Tibial nerve (tissue), 4 donors: ENCODE measurements around the gene TM4SF1. TPM values are rescaled to one million over a fixed set of nuclear protein-coding genes. Genes with fewer than 3 reads are reported as not detected.

Source experiments
- DNase-seq, 2 donors: peaks; one replicate each; pipeline ENCODE4 v3.0.0-alpha.2; 2019; ENCODE audit warnings: low spot score in 2 of 2
- H3K27ac ChIP-seq, 4 donors: fragments of 200-600 bp; sonication (generic) in 3 of 4; one replicate each; pipeline ENCODE4 v1.5.1; 2017 to 2019; ENCODE audit warnings: mild to moderate bottlenecking in 1 of 4
- H3K27me3 ChIP-seq, 2 donors: fragments of 200-600 bp; sonication (generic) in 1 of 2; one replicate each; pipeline versions ENCODE4 v1.5.1 to v1.6.0; 2017 to 2019
- H3K36me3 ChIP-seq, 3 donors: fragments of 200-600 bp; sonication (generic); one replicate each; pipeline ENCODE4 v1.5.1; 2018 to 2019
- H3K4me1 ChIP-seq, 4 donors: fragments of 200-600 bp; sonication (generic) in 3 of 4; one replicate each; pipeline ENCODE4 v1.5.1; 2017 to 2019
- H3K4me3 ChIP-seq, 4 donors: fragments of 200-600 bp; sonication (generic) in 3 of 4; one replicate each; pipeline ENCODE4 v1.5.1; 2017 to 2019; ENCODE audit warnings: mild to moderate bottlenecking in 1 of 4, moderate library complexity in 1 of 4
- H3K9me3 ChIP-seq, 4 donors: fragments of 200-600 bp; sonication (generic) in 3 of 4; one replicate each; pipeline ENCODE4 v1.5.1; 2017 to 2019
- EP300 ChIP-seq, 2 donors: sonication (generic); formaldehyde crosslinking; IDR thresholded peaks; one replicate each; pipeline ENCODE4 v1.6.1; 2017; ENCODE audit warnings: antibody characterized with exemption in 2 of 2, mild to moderate bottlenecking in 1 of 2
- POLR2A ChIP-seq, 2 donors: fragments of 450-650 bp; IDR thresholded peaks; one replicate each; pipeline ENCODE4 v1.6.1; 2017; ENCODE audit warnings: antibody characterized with exemption in 2 of 2, mild to moderate bottlenecking in 2 of 2, moderate library complexity in 2 of 2
- WGBS, 2 donors: methylation state at CpG; one replicate each; pipeline ENCODE4 v1.1.5; 2018; 5-methylcytosine and 5-hydroxymethylcytosine counted together
- total RNA-seq, 4 donors: library from RNA; depleted of rRNA; stranded (reverse); fragments of >200 nt; gene quantifications; one replicate each; pipeline ENCODE4 v1.1.0, GENCODE V29; 2016
- TF ChIP-seq, protein P1 (sequence below), 5 experiments: fragments of 200-600 bp in 3 of 5; fragments of 450-650 bp in 2 of 5; sonication (generic) in 3 of 5; IDR thresholded peaks; one replicate each; pipeline ENCODE4 v1.5.1; 2016 to 2019; ENCODE audit warnings: antibody characterized with exemption in 5 of 5, mild to moderate bottlenecking in 3 of 5, moderate library complexity in 2 of 5

TM4SF1 gene
- total RNA-seq, 4 donors from 2014 or later = 132 to 264 (median 169) TPM

DNA sequence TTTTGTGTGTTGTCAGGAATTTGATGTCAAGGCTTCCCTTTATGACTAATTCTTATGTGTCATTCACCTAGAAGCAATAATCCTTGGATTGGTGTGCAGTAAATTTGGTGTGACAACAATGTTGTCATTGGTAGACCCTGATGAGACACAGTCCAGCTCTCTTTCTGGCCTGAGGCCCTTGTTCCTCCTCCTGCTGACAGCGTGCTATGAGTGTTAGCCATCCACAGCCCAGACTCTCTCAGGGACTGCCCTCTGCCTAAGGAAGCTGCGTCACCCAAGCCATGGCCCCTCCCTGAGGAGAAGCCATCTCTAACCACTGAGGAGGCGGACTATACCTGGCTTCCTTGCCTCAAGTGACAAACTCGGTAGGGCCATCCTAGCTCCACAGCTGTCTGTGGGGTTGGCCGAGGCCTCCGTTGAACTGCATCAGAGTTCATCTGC is 13.3 kb upstream of the TM4SF1 start:
- H3K4me3 ChIP-seq = no peak overlapping the region
- peaks cover 0 to 35% (median 10%) of the 10 kb centered on the region in 4 donors for H3K4me1 ChIP-seq
- no peaks in the 10 kb centered on the region for H3K27me3 ChIP-seq
- WGBS, 2 donors = 90 to 97% methylated on average over 4 to 6 of the region's 6 CpGs
- no peak for DNase-seq
- no peaks in the 10 kb centered on the region for H3K36me3 ChIP-seq
- TF ChIP-seq POLR2A (IDR thresholded peaks at IDR 0.05) (no peak), EP300 (IDR thresholded peaks at IDR 0.05) (no peak)
- TF ChIP-seq, protein P1, sequence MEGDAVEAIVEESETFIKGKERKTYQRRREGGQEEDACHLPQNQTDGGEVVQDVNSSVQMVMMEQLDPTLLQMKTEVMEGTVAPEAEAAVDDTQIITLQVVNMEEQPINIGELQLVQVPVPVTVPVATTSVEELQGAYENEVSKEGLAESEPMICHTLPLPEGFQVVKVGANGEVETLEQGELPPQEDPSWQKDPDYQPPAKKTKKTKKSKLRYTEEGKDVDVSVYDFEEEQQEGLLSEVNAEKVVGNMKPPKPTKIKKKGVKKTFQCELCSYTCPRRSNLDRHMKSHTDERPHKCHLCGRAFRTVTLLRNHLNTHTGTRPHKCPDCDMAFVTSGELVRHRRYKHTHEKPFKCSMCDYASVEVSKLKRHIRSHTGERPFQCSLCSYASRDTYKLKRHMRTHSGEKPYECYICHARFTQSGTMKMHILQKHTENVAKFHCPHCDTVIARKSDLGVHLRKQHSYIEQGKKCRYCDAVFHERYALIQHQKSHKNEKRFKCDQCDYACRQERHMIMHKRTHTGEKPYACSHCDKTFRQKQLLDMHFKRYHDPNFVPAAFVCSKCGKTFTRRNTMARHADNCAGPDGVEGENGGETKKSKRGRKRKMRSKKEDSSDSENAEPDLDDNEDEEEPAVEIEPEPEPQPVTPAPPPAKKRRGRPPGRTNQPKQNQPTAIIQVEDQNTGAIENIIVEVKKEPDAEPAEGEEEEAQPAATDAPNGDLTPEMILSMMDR (IDR thresholded peaks at IDR 0.05) = no peak
- no peak overlapping the region for H3K27ac ChIP-seq
- peaks cover 0 to 7% (median 0%) of the 10 kb centered on the region in 4 donors for H3K9me3 ChIP-seq

DNA sequence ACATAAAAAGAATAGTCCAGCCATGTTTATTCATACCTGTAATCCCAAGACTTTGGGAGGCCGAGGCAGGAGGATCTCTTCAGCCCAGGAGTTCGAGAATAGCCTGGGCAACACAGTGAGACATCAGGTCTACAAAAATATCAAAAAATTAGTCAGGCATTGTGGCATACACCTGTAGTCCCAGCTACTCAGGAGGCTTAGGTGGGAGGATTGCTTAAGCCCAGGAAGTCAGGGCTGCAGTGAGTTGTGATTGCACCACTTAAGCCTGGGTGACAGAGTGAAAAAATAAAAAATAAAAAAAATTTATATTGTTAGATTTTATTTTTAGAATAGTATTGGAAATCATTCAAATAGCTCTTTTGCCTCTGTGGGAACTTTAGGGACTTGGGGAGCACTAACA is 12.8 kb upstream of the TM4SF1 start:
- TF ChIP-seq EP300 (IDR thresholded peaks at IDR 0.05) = no peak
- Histone ChIP-seq H3K27me3 (no peaks in the 10 kb centered on the region), H3K4me3 (no peak overlapping the region), H3K4me1 (peaks cover 0 to 37% (median 12%) of the 10 kb centered on the region in 4 donors), H3K36me3 (no peaks in the 10 kb centered on the region), H3K27ac (no peak overlapping the region), H3K9me3 (peaks cover 0 to 7% (median 0%) of the 10 kb centered on the region in 4 donors)
- DNase-seq = no peak
- WGBS, 2 donors = 89 to 100% methylated on average over 2 of the region's 2 CpGs

DNA sequence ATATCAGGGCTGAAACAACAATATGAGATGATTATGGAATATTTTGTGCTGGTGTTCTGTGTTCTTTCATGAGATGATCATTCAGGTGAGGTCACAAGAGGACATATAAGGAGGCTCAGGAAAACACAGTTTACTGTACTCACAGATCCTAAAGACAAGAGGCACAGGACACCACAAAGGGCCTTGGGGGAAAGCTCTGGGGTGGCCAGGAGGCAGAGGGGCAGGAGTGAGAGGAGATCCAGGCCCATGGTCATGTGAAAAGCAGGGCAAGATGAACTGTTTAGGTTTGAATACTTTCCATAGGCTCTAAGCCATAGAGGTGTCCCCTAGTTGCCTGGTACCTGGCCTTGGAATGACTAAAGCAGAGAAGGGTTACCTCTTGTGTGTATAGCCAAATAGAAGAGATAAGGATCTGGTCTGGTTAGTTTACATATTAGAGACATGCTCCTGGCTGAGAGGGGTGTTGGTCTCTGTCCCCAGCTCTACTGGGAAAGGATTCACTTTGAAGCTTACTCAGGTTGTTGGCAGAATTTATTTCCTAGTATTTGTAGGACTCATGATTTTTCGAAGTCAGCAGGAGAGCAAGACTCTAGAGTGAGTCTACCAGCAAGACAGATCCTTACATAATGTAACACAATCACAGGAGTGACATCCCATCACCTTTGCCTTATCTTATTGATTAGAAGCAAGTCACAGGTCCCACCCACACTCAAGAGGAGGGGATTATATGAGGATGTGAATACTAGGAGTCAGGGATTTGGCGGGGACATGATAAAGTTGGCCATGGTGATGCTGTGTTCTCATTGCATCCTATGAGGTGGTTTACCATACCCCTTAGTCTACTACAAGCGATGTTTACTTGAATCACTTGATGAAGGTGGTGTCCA is 11.3 kb upstream of the TM4SF1 start:
- Histone ChIP-seq H3K27me3 (no peaks in the 10 kb centered on the region), H3K27ac (no peak overlapping the region), H3K9me3 (peaks cover 0 to 7% (median 0%) of the 10 kb centered on the region in 4 donors), H3K36me3 (no peaks in the 10 kb centered on the region), H3K4me3 (no peak overlapping the region), H3K4me1 (peaks cover 0 to 27% (median 11%) of the 10 kb centered on the region in 4 donors)
- TF ChIP-seq, protein P1 (IDR thresholded peaks at IDR 0.05) = no peak
- TF ChIP-seq EP300 (IDR thresholded peaks at IDR 0.05) (no peak), POLR2A (IDR thresholded peaks at IDR 0.05) (no peak)
- DNase-seq = no peak
- WGBS, 2 donors = 95 to 98% methylated on average over 3 of the region's 3 CpGs

DNA sequence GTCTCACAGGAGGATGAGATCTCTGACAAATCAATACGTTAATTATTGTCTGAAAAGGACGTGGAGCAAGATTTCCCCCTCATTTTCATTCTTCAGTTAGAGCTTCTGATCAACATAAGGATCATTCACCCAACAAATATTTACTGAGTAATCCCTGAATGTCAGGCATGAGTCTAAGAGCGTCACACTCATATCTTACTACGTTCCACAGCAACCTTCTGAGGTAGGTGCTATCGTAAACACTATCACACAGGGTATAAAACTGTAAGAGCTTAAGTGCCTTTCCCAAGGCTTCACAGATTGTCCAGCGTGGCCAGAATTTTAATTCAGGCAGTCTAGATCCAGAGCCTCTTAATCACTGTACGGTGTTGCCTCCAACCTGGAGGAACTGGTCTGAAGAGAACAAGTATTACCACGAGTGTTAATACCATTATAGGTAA is 10.6 kb upstream of the TM4SF1 start:
- no peaks in the 10 kb centered on the region for H3K36me3 ChIP-seq
- no peaks in the 10 kb centered on the region for H3K27me3 ChIP-seq
- whole genome bisulfite sequencing, 2 donors = 83 to 94% methylated on average over 8 of the region's 8 CpGs
- peaks cover 0 to 23% (median 11%) of the 10 kb centered on the region in 4 donors for H3K4me1 ChIP-seq
- no peak for DNase-seq
- H3K27ac ChIP-seq = peak overlapping the region in 2 of 4 donors; percentile 35 to 71
- H3K9me3 ChIP-seq = peaks cover 0 to 7% (median 0%) of the 10 kb centered on the region in 4 donors
- H3K4me3 ChIP-seq = no peak overlapping the region
- TF ChIP-seq EP300 (IDR thresholded peaks at IDR 0.05) (no peak), POLR2A (IDR thresholded peaks at IDR 0.05) (no peak)
- TF ChIP-seq, protein P1 (IDR thresholded peaks at IDR 0.05) = no peak

DNA sequence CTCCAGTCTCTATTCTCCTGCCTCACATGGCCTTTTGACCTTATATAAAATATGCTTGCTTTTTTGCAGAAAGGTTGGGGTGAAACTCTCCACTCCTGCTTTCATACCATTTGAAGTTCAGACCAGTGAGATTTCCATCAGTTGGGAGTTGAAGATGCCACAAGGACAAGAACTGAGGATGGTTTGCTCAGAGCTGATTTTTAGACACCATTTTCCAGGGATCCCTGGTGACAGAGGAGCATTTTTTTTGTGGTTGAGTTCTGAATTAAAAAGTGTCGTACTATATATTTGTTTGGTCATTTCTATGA is 8.8 kb upstream of the TM4SF1 start:
- DNase-seq = no peak
- no peak for TF ChIP-seq EP300 (IDR thresholded peaks at IDR 0.05)
- TF ChIP-seq, protein P1 (IDR thresholded peaks at IDR 0.05) = no peak
- TF ChIP-seq POLR2A (IDR thresholded peaks at IDR 0.05) = no peak
- peaks cover 0 to 7% (median 0%) of the 10 kb centered on the region in 4 donors for H3K9me3 ChIP-seq
- peaks cover 0 to 23% (median 11%) of the 10 kb centered on the region in 4 donors for H3K4me1 ChIP-seq
- 19 to 23% methylated on average over 1 of the region's 1 CpG for WGBS, 2 donors
- peak overlapping the region in 3 of 4 donors; percentile 21 to 71 (median 67) for H3K27ac ChIP-seq
- H3K27me3 ChIP-seq = no peaks in the 10 kb centered on the region
- no peaks in the 10 kb centered on the region for H3K36me3 ChIP-seq
- H3K4me3 ChIP-seq = no peak overlapping the region
